ENCODE data around the gene VWF. TPM values are rescaled to one million over a fixed set of nuclear protein-coding genes. Genes with fewer than 3 reads are reported as not detected.

VWF gene
- total RNA-seq, 2 donors from 2014 or later: 248 to 476 TPM

GRCh38 chr12:6040815-6041214 is 83.7 kb downstream of the VWF start:
- Histone ChIP-seq H3K9me3 (ENCODE audit: control insufficient read depth, low read length) (no peaks in the 10 kb centered on the region), H3K4me1 (ENCODE audit: control insufficient read depth, insufficient read depth, low read length) (peaks cover 8% of the 10 kb centered on the region), H3K36me3 (ENCODE audit: control insufficient read depth, insufficient read depth, low read length) (peaks cover 60% of the 10 kb centered on the region), H3K9ac (ENCODE audit: extremely low read depth, low read length, poor library complexity, severe bottlenecking) (no peak overlapping the region), H3K4me3 (ENCODE audit: low read length) (no peak overlapping the region), H3K27me3 (ENCODE audit: control insufficient read depth, insufficient read depth, low read length, poor library complexity, severe bottlenecking) (no peaks in the 10 kb centered on the region), H3K27ac (ENCODE audit: low read depth, low read length) (no peak overlapping the region)
- TF ChIP-seq CTCF (conservative IDR thresholded peaks at IDR 0.05): no peak
- Mint-ChIP-seq H3K9me3 (no peaks in the 10 kb centered on the region), H3K4me1 (peaks cover 19% of the 10 kb centered on the region), H3K27ac (no peak overlapping the region), H3K4me3 (no peak overlapping the region), H3K36me3 (ENCODE audit: low read depth) (peaks cover 80% of the 10 kb centered on the region), H3K27me3 (ENCODE audit: insufficient read depth) (no peaks in the 10 kb centered on the region)
- DNase-seq: no peak
- WGBS, 2 experiments (ENCODE audit: insufficient coverage in 1 of 2, insufficient read length in 1 of 2): 93 to 100% methylated on average over 4 to 5 of the region's 5 CpGs

GRCh38 chr12:6039894-6040601 is 84.4 kb downstream of the VWF start:
- no peak overlapping the region for H3K4me3 ChIP-seq (ENCODE audit: low read length)
- 35 to 51% methylated on average over 10 to 12 of the region's 12 CpGs for WGBS, 2 experiments (ENCODE audit: insufficient coverage in 1 of 2, insufficient read length in 1 of 2)
- peaks cover 80% of the 10 kb centered on the region for H3K36me3 Mint-ChIP-seq (ENCODE audit: low read depth)

GRCh38 chr12:6038160-6038559 is 86.3 kb downstream of the VWF start:
- H3K4me1 Mint-ChIP-seq: peaks cover 19% of the 10 kb centered on the region
- no peaks in the 10 kb centered on the region for H3K9me3 Mint-ChIP-seq
- H3K27ac ChIP-seq (ENCODE audit: low read depth, low read length): no peak overlapping the region
- no peak overlapping the region for H3K9ac ChIP-seq (ENCODE audit: extremely low read depth, low read length, poor library complexity, severe bottlenecking)
- TF ChIP-seq CTCF (conservative IDR thresholded peaks at IDR 0.05): peak; percentile 100
- H3K27me3 ChIP-seq (ENCODE audit: control insufficient read depth, insufficient read depth, low read length, poor library complexity, severe bottlenecking): no peaks in the 10 kb centered on the region
- H3K36me3 ChIP-seq (ENCODE audit: control insufficient read depth, insufficient read depth, low read length): peaks cover 65% of the 10 kb centered on the region
- 55 to 56% methylated on average over 7 to 8 of the region's 8 CpGs for WGBS, 2 experiments (ENCODE audit: insufficient coverage in 1 of 2, insufficient read length in 1 of 2)
- peak; percentile 96 for DNase-seq
- H3K27ac Mint-ChIP-seq: peak overlapping the region; percentile 35
- H3K27me3 Mint-ChIP-seq (ENCODE audit: insufficient read depth): no peaks in the 10 kb centered on the region
- H3K36me3 Mint-ChIP-seq (ENCODE audit: low read depth): peaks cover 82% of the 10 kb centered on the region
- peaks cover 8% of the 10 kb centered on the region for H3K4me1 ChIP-seq (ENCODE audit: control insufficient read depth, insufficient read depth, low read length)
- no peak overlapping the region for H3K4me3 Mint-ChIP-seq
- H3K9me3 ChIP-seq (ENCODE audit: control insufficient read depth, low read length): no peaks in the 10 kb centered on the region
- no peak overlapping the region for H3K4me3 ChIP-seq (ENCODE audit: low read length)

More at GRCh38 chr12:6039894-6040601, 84.4 kb downstream of the VWF start:
- no peaks in the 10 kb centered on the region for H3K9me3 Mint-ChIP-seq
- Histone ChIP-seq H3K4me1 (ENCODE audit: control insufficient read depth, insufficient read depth, low read length) (peaks cover 8% of the 10 kb centered on the region), H3K36me3 (ENCODE audit: control insufficient read depth, insufficient read depth, low read length) (peaks cover 67% of the 10 kb centered on the region), H3K9me3 (ENCODE audit: control insufficient read depth, low read length) (no peaks in the 10 kb centered on the region), H3K9ac (ENCODE audit: extremely low read depth, low read length, poor library complexity, severe bottlenecking) (no peak overlapping the region), H3K27me3 (ENCODE audit: control insufficient read depth, insufficient read depth, low read length, poor library complexity, severe bottlenecking) (no peaks in the 10 kb centered on the region), H3K27ac (ENCODE audit: low read depth, low read length) (no peak overlapping the region)
- H3K27ac Mint-ChIP-seq: no peak overlapping the region
- H3K27me3 Mint-ChIP-seq (ENCODE audit: insufficient read depth): no peaks in the 10 kb centered on the region
- peaks cover 19% of the 10 kb centered on the region for H3K4me1 Mint-ChIP-seq
- peak; percentile 98 for TF ChIP-seq CTCF (conservative IDR thresholded peaks at IDR 0.05)
- H3K4me3 Mint-ChIP-seq: no peak overlapping the region
- DNase-seq: peak; percentile 91
